T-cell (primary cell): ENCODE measurements around the gene TAS1R3. TPM values are rescaled to one million over a fixed set of nuclear protein-coding genes. Genes with fewer than 3 reads are reported as not detected.
A peak's percentile ranks its signal among the peaks of the same experiment; 100 is the strongest.

Source experiments
- ATAC-seq, 4 experiments: fragments of 200-7000 bp in 3 of 4; fragments of 150-1000 bp in 1 of 4; cut with Tn5 transposase; replicated peaks in 1 of 4; 1 replicate in 3 of 4; 2 replicates in 1 of 4; pipeline ENCODE4 v1.10.0; 2021; ENCODE audit warnings: moderate library complexity in 3 of 4, mild to moderate bottlenecking in 2 of 4, moderate number of reproducible peaks in 1 of 4
- CTCF ChIA-PET, 2 donors: fragments of 300-600 bp; sonication (Branson Sonifier 250); formaldehyde crosslinking; loops; one replicate each; lab custom pipeline; 2022; ENCODE audit warnings: antibody characterized with exemption in 2 of 2; lab: Charles Lee
- POLR2A ChIA-PET, 2 donors: fragments of 300-600 bp; sonication (Branson Sonifier 250); formaldehyde crosslinking; loops; one replicate each; lab custom pipeline; 2022; ENCODE audit warnings: antibody characterized with exemption in 2 of 2; lab: Charles Lee
- DNase-seq, 35 experiments: peaks; one replicate each; pipeline versions ENCODE4 v3.0.0 to v3.0.0-alpha.2; 2013 to 2023
- H3K27ac ChIP-seq: one replicate; pipeline ENCODE4 v1.5.1; 2013; ENCODE audit warnings: low read length
- H3K27me3 ChIP-seq, 2 experiments: replicated peaks in 1 of 2; 1 replicate in 1 of 2; 2 replicates in 1 of 2; pipeline versions ENCODE4 v1.6.1 to v1.7.0; 2013; ENCODE audit warnings: low read length in 1 of 2, mixed read lengths in 1 of 2; ENCODE audit not compliant: control insufficient read depth in 2 of 2, insufficient read depth in 2 of 2; ENCODE audit errors: extremely low read depth in 1 of 2
- H3K36me3 ChIP-seq, 2 donors: 1 replicate in 1 of 2; 2 replicates in 1 of 2; pipeline versions ENCODE4 v1.6.1 to v1.7.0; 2013; ENCODE audit warnings: low read length in 1 of 2; ENCODE audit not compliant: control insufficient read depth in 2 of 2, insufficient read depth in 1 of 2; ENCODE audit errors: extremely low read depth in 1 of 2
- H3K4me1 ChIP-seq, 2 experiments: 1 replicate in 1 of 2; 2 replicates in 1 of 2; pipeline versions ENCODE4 v1.6.1 to v1.7.0; 2013; ENCODE audit warnings: low read length in 2 of 2, mixed read lengths in 1 of 2; ENCODE audit not compliant: insufficient read depth in 2 of 2, control insufficient read depth in 1 of 2; ENCODE audit errors: extremely low read depth in 1 of 2
- H3K4me3 ChIP-seq, 2 donors: 1 replicate in 1 of 2; 2 replicates in 1 of 2; pipeline versions ENCODE4 v1.5.1 to v1.7.0; 2013; ENCODE audit warnings: mild to moderate bottlenecking in 2 of 2, low read length in 1 of 2, moderate library complexity in 1 of 2; ENCODE audit not compliant: control insufficient read depth in 1 of 2; ENCODE audit errors: extremely low read depth in 1 of 2
- H3K9me3 ChIP-seq: 2 replicates; pipeline ENCODE4 v1.7.0; 2013
- H3K27ac Mint-ChIP-seq, 2 donors: one replicate each; pipeline ENCODE4 v1.8.0; 2020 to 2021; ENCODE audit warnings: mild to moderate bottlenecking in 2 of 2, mixed read lengths in 2 of 2
- H3K27me3 Mint-ChIP-seq, 2 donors: one replicate each; pipeline ENCODE4 v1.8.0; 2021 to 2022; ENCODE audit warnings: mixed read lengths in 2 of 2
- H3K36me3 Mint-ChIP-seq: one replicate; pipeline ENCODE4 v1.8.0; 2021; ENCODE audit warnings: mixed read lengths
- H3K4me1 Mint-ChIP-seq, 3 donors: one replicate each; pipeline ENCODE4 v1.8.0; 2020 to 2022; ENCODE audit warnings: mixed read lengths in 3 of 3, mild to moderate bottlenecking in 1 of 3
- H3K4me3 Mint-ChIP-seq, 3 donors: one replicate each; pipeline ENCODE4 v1.8.0; 2020 to 2022; ENCODE audit warnings: mild to moderate bottlenecking in 3 of 3, mixed read lengths in 3 of 3, moderate library complexity in 3 of 3
- H3K9me3 Mint-ChIP-seq, 3 donors: one replicate each; pipeline ENCODE4 v1.8.0; 2020 to 2022; ENCODE audit warnings: mixed read lengths in 3 of 3
- WGBS: methylation state at CpG from one replicate; pipeline ENCODE4 v1.1.5; 2013; ENCODE audit warnings: missing lambda C conversion rate; ENCODE audit not compliant: insufficient coverage; 5-methylcytosine and 5-hydroxymethylcytosine counted together
- total RNA-seq, 35 experiments: library from RNA in 6 of 35; stranded (reverse) in 6 of 35; fragments of 120-200 nt in 1 of 35; gene quantifications; one replicate each; pipeline versions ENCODE4 v1.2.1 to v1.2.4 and lab custom pipeline; 2013 to 2026

Gene TAS1R3
- total RNA-seq, 5 donors from 2014 or later (not counting 1 experiment from before 2014, with no cell fraction given), result 1.6 to 2.3 (median 2.1) TPM

DNA sequence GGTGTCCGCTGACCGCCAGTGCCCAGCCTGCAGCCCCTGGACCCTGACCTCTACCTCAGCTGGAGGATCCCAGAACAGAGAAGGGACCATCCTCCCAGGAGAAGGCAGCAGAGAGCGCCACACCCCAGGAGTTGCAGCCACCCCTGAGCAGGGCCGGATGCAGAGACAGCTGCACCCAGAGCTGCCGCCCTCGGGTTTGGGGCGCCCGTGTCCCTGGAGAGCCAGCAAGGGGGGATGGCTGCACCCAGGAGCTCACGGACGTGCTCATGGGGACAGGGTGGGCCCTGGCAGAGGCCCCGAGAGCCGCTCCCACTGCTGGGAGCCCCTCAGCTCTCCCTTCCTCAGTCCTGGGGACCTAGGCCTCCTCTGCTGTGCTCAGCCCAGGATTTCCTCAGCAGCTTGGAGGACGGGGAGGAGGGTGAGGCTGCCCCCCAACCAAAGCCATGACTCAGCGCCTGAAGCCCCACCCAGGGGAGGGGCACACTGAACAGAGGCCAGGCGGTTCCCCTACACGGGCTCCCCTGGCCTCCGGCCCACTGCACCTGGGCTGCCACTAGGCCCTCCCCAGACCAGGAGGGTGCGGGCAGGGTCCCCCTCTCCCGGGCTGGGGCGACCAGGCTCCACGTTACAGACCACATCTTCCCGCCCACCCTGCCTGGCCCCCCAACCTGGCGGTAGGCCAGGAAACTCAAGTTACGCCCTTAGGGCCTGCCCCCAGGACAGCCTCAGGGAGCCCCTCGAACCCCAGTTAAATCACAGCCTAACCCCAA is 25.6 kb upstream of the TAS1R3 start:
- H3K4me3 ChIP-seq, result peak overlapping the region; percentile 64 to 69
- H3K27me3 ChIP-seq, result no peaks in the 10 kb centered on the region
- peaks cover 22 to 50% of the 10 kb centered on the region in 2 experiments for H3K4me1 ChIP-seq
- peak; percentile 32 to 81 (median 59) for DNase-seq
- Mint-ChIP-seq H3K27ac (peak overlapping the region; percentile 69 to 78), H3K4me3 (peak overlapping the region; percentile 80 to 88 (median 86)), H3K9me3 (no peaks in the 10 kb centered on the region), H3K4me1 (peaks cover 21 to 29% (median 24%) of the 10 kb centered on the region in 3 donors), H3K27me3 (no peaks in the 10 kb centered on the region), H3K36me3 (no peaks in the 10 kb centered on the region)
- ChIA-PET CTCF (interaction anchor here in 1 of 2 donors (1.0 kb wide), 1 partner anchor 66 kb away, joined by 3 read pairs; no protein-coding TSS in a partner anchor), POLR2A (no interaction called here)
- no peaks in the 10 kb centered on the region for H3K9me3 ChIP-seq
- WGBS, result 30% methylated on average over 24 of the region's 25 CpGs
- H3K27ac ChIP-seq, result peak overlapping the region; percentile 47
- peak; percentile 24 to 54 (median 46) for ATAC-seq
- H3K36me3 ChIP-seq, result peaks cover 0 to 2% of the 10 kb centered on the region in 2 donors

DNA sequence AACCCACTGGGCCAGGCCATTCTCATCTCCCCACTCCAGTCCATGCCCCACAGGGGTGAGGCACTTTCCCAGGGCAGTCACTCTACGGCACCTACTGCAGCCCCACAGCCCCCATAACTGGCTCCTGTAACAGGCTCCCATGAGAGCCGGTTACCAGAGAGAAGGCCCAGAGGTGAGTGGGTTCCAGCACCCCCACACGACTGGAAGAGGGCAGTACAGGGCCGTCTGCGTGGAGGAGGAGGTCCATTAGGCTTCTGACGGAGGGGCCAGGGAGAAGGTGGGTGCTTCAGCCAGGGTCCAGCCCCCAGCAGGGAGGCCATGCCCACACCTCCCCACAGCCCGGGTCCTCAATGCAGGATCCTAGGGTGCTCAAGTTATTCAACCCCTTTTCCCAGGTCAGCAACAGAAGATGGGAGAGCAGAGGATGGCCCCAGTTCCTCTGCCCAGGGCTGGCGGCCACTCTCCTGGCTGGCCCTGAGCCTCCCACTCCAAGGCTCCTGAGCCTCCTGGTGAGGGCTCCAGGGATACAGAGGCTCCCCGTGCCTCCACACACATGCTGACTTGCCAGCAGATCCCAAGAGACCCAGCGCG is 24.9 kb upstream of the TAS1R3 start:
- Histone ChIP-seq H3K9me3 (no peaks in the 10 kb centered on the region), H3K4me1 (peaks cover 22 to 50% of the 10 kb centered on the region in 2 experiments), H3K36me3 (peaks cover 2 to 3% of the 10 kb centered on the region in 2 donors), H3K4me3 (peak overlapping the region; percentile 64 to 69), H3K27me3 (no peaks in the 10 kb centered on the region), H3K27ac (peak overlapping the region; percentile 47)
- no peaks in the 10 kb centered on the region for H3K27me3 Mint-ChIP-seq
- H3K36me3 Mint-ChIP-seq, result no peaks in the 10 kb centered on the region
- ChIA-PET POLR2A (no interaction called here), CTCF (no interaction called here)
- peaks cover 21 to 31% (median 24%) of the 10 kb centered on the region in 3 donors for H3K4me1 Mint-ChIP-seq
- 69% methylated on average over 8 of the region's 11 CpGs for WGBS
- H3K27ac Mint-ChIP-seq, result peak overlapping the region; percentile 69 to 78
- peak in 1 of 35 experiments; percentile 32 for DNase-seq
- H3K4me3 Mint-ChIP-seq, result peak overlapping the region; percentile 80 to 88 (median 86)
- no peak for ATAC-seq
- H3K9me3 Mint-ChIP-seq, result no peaks in the 10 kb centered on the region

DNA sequence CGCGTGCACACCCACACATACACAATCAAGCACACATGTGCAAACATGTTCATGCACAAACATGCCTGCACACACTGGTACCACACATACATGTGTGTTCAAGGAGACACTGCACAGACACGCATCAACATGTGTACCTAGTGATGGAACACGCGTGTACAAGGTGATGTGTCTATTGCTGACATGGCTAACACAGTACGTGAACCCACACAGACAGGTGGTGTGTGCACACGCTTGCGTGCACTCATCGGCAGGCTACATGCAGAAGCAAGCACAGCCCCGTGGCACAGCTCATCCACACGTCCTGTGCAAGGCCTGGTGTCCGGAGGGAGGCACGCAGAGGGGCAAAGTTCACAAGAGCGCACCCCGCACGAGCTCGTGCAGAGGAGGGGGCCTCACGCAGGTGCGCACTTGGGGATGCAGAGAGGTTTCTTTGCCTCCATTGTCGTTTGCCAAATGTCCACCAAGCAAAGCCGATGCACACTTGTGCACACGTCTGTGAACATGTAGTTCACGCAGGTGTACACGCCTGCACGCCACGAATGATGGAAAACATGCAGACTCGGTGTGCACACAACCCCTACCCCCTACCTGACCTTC is 24.3 kb upstream of the TAS1R3 start:
- Mint-ChIP-seq H3K4me3 (peak overlapping the region; percentile 80 to 88 (median 86)), H3K9me3 (no peaks in the 10 kb centered on the region), H3K27me3 (no peaks in the 10 kb centered on the region), H3K27ac (peak overlapping the region; percentile 69 to 78), H3K4me1 (peaks cover 21 to 31% (median 24%) of the 10 kb centered on the region in 3 donors), H3K36me3 (no peaks in the 10 kb centered on the region)
- ChIA-PET CTCF (no interaction called here), POLR2A (no interaction called here)
- peaks cover 22 to 50% of the 10 kb centered on the region in 2 experiments for H3K4me1 ChIP-seq
- H3K27me3 ChIP-seq, result no peaks in the 10 kb centered on the region
- 69% methylated on average over 25 of the region's 27 CpGs for WGBS
- peak overlapping the region; percentile 64 to 69 for H3K4me3 ChIP-seq
- no peak overlapping the region for H3K27ac ChIP-seq
- no peaks in the 10 kb centered on the region for H3K9me3 ChIP-seq
- peaks cover 2 to 9% of the 10 kb centered on the region in 2 donors for H3K36me3 ChIP-seq
- ATAC-seq (no peak), DNase-seq (peak in 1 of 35 experiments; percentile 34)

DNA sequence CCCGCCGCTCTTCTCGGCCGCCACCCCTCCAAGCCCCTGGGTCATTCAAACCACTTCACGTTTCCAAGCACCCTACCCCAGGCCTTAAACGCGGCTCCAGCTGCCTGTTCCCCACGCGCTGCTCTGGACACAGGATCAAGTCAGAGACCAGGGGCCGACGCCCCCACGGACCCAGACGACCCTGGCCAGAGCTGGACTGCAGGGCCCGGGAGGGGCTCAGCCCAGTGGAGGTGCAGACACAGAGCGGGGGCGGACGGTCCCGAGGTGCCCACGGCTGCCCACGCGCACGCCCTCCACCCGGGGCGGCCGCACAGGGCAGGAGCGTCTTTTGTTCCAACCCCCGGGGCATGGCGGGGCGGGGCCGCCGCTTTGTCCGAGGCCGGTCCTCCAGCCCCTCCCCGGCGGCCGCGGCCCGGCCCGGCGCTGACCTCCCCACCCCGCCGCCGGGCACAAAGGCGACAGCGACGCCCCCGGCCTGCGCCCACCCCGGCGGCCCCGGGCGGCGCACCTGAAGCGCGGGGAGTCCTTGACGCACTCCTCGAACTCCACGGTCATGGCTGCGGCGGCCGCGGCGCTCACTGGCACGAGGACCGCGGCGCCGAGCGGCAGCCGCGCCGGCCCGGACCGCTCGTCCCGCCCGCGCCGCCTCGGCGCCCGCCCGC is 23.7 kb upstream of the TAS1R3 start:
- DNase-seq (peak in 1 of 35 experiments; percentile 32), ATAC-seq (no peak)
- Histone ChIP-seq H3K36me3 (peaks cover 5 to 14% of the 10 kb centered on the region in 2 donors), H3K4me3 (peak overlapping the region; percentile 64 to 69), H3K9me3 (no peaks in the 10 kb centered on the region), H3K27me3 (no peaks in the 10 kb centered on the region), H3K4me1 (peaks cover 22 to 50% of the 10 kb centered on the region in 2 experiments), H3K27ac (no peak overlapping the region)
- Mint-ChIP-seq H3K4me1 (peaks cover 21 to 31% (median 24%) of the 10 kb centered on the region in 3 donors), H3K27me3 (no peaks in the 10 kb centered on the region), H3K36me3 (no peaks in the 10 kb centered on the region), H3K27ac (peak overlapping the region; percentile 69 to 78), H3K4me3 (peak overlapping the region; percentile 80 to 88 (median 86)), H3K9me3 (no peaks in the 10 kb centered on the region)
- ChIA-PET CTCF (no interaction called here), POLR2A (no interaction called here)
- WGBS, result 2% methylated on average over 81 of the region's 83 CpGs

DNA sequence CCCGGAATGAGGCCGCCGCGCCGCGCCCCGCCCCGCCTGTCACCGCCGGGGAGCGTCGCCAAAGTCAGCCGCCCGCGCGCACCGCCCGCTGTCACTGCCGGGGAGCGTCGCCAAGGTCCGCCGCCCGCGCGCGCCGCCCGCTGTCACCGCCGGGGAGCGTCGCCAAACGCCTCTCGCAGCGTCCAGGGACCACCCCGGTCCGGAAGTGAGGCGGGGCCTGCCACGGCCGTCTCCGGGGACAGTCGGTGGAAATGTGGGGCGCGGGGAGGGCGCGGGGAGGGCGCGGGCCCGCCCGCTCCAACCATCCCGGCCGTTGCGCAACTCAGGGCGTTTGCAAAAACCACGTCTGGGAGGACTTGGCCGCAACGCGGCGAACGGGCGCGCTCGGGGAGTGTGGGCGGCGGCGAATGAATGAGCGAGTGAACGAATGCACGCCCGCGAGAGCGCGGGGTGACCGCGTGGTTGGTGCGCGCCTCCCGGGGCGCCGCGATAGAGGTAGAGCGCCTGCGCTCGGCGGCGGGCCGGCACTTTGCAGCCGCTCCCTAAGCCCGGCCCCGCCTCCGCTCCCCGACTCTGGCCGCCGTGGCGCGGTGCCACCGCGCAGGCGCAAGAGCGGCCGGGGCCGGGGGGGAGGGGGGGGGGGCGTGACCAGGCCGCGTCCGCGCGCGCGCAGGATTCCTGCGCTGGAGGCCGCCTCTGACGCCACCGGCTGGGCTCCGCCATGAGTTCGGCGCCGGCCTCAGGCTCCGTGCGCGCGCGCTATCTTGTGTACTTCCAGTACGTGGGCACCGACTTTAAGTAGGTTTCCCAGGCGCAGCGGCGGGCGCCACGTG is 22.9 kb upstream of the TAS1R3 start, which contains the start of the genes ACAP3 and PUSL1:
TSS of gene ACAP3 (minus strand) at position 8 of the 833 bp plus-strand sequence. CDS start 115 bp downstream, outside the sequence.
TSS of gene PUSL1 (plus strand) at position 675 of the 833 bp plus-strand sequence. CDS start at position 722, 47 bp downstream.
- Mint-ChIP-seq H3K27me3 (no peaks in the 10 kb centered on the region), H3K9me3 (no peaks in the 10 kb centered on the region), H3K27ac (peak within 1 kb of the TSS; percentile 83 to 91), H3K36me3 (no peaks in the 10 kb centered on the region), H3K4me3 (peak within 1 kb of the TSS; percentile 80 to 88 (median 86)), H3K4me1 (peaks cover 21 to 31% (median 24%) of the 10 kb centered on the region in 3 donors)
- Histone ChIP-seq H3K27ac (peak within 1 kb of the TSS; percentile 74), H3K9me3 (no peaks in the 10 kb centered on the region), H3K4me3 (peak within 1 kb of the TSS; percentile 69 to 75), H3K4me1 (peaks cover 22 to 50% of the 10 kb centered on the region in 2 experiments), H3K36me3 (peaks cover 9 to 21% of the 10 kb centered on the region in 2 donors), H3K27me3 (no peaks in the 10 kb centered on the region)
- 1% methylated on average over 96 of the region's 131 CpGs for WGBS
- ATAC-seq (peak; percentile 72 to 79 (median 75)), DNase-seq (peak; percentile 80 to 95 (median 87))
- CTCF ChIA-PET, result no interaction called here
- POLR2A ChIA-PET, result no interaction called here
